HEK293 (cell line): Measurements from ENCODE around the gene RINL.
A peak's percentile ranks its signal among the peaks of the same experiment; 100 is the strongest.

Source experiments
- BCL11A ChIP-seq: fragments of 450-650 bp; formaldehyde crosslinking; IDR thresholded peaks from 2 replicates; pipeline ENCODE4 v1.5.1; 2016; ENCODE audit warnings: low read depth, missing biosample characterization, missing genetic modification characterization
- GLI2 ChIP-seq: fragments of 450-650 bp; formaldehyde crosslinking; IDR thresholded peaks from 2 replicates; pipeline ENCODE4; 2017; ENCODE audit warnings: missing biosample characterization, missing genetic modification characterization, low read depth, borderline replicate concordance
- REPIN1 ChIP-seq: fragments of 450-650 bp; formaldehyde crosslinking; IDR thresholded peaks from 2 replicates; pipeline ENCODE4 v1.5.1; 2017; ENCODE audit warnings: missing biosample characterization, missing genetic modification characterization, low read depth
- SCRT2 ChIP-seq: fragments of 450-650 bp; formaldehyde crosslinking; IDR thresholded peaks from 2 replicates; pipeline ENCODE4 v1.5.1; 2016; ENCODE audit warnings: missing biosample characterization, missing genetic modification characterization
- SP7 ChIP-seq: fragments of 450-650 bp; formaldehyde crosslinking; IDR thresholded peaks from 2 replicates; pipeline ENCODE4 v1.5.1; 2016; ENCODE audit warnings: missing biosample characterization, missing genetic modification characterization
- ZBTB1 ChIP-seq: fragments of 450-650 bp; formaldehyde crosslinking; IDR thresholded peaks from 2 replicates; pipeline ENCODE4 v1.5.1; 2016; ENCODE audit warnings: missing biosample characterization, missing genetic modification characterization
- ZBTB17 ChIP-seq: fragments of 450-650 bp; formaldehyde crosslinking; IDR thresholded peaks from 2 replicates; pipeline ENCODE4 v1.5.1; 2016; ENCODE audit warnings: missing biosample characterization, missing genetic modification characterization
- ZFHX2 ChIP-seq: fragments of 450-650 bp; formaldehyde crosslinking; conservative IDR thresholded peaks from 2 replicates; pipeline ENCODE4 v1.5.1; 2016; ENCODE audit warnings: missing biosample characterization, missing genetic modification characterization
- ZFP69B ChIP-seq: fragments of 450-650 bp; formaldehyde crosslinking; IDR thresholded peaks from 2 replicates; pipeline ENCODE4 v1.5.1; 2016; ENCODE audit warnings: missing biosample characterization, missing genetic modification characterization
- ZNF114 ChIP-seq: fragments of 450-650 bp; formaldehyde crosslinking; IDR thresholded peaks from 2 replicates; pipeline ENCODE4 v1.5.0; 2017; ENCODE audit warnings: missing biosample characterization, missing genetic modification characterization
- ZNF132 ChIP-seq: fragments of 450-650 bp; formaldehyde crosslinking; IDR thresholded peaks from 2 replicates; pipeline ENCODE4 v1.5.1; 2017; ENCODE audit warnings: missing biosample characterization, missing genetic modification characterization, borderline replicate concordance
- ZNF140 ChIP-seq: fragments of 450-650 bp; formaldehyde crosslinking; IDR thresholded peaks from 2 replicates; pipeline ENCODE4 v1.5.1; 2016; ENCODE audit warnings: missing biosample characterization, missing genetic modification characterization
- ZNF16 ChIP-seq: fragments of 450-650 bp; formaldehyde crosslinking; IDR thresholded peaks from 2 replicates; pipeline ENCODE4 v1.5.1; 2016; ENCODE audit warnings: low read depth, missing biosample characterization, missing genetic modification characterization
- ZNF202 ChIP-seq: fragments of 450-650 bp; formaldehyde crosslinking; IDR thresholded peaks from 2 replicates; pipeline ENCODE4 v1.5.1; 2016; ENCODE audit warnings: missing biosample characterization, missing genetic modification characterization, borderline replicate concordance
- ZNF221 ChIP-seq: fragments of 450-650 bp; formaldehyde crosslinking; IDR thresholded peaks from 2 replicates; pipeline ENCODE4 v1.5.1; 2017; ENCODE audit warnings: missing biosample characterization, missing genetic modification characterization, borderline replicate concordance
- ZNF24 ChIP-seq: fragments of 450-650 bp; formaldehyde crosslinking; IDR thresholded peaks from 2 replicates; pipeline ENCODE4 v1.5.1; 2016; ENCODE audit warnings: missing biosample characterization, missing genetic modification characterization
- ZNF324 ChIP-seq: fragments of 450-650 bp; formaldehyde crosslinking; IDR thresholded peaks from 2 replicates; pipeline ENCODE4 v1.5.1; 2016; ENCODE audit warnings: missing biosample characterization, missing genetic modification characterization
- ZNF341 ChIP-seq: fragments of 450-650 bp; formaldehyde crosslinking; IDR thresholded peaks from 2 replicates; pipeline ENCODE4; 2016; ENCODE audit warnings: low read depth, missing biosample characterization, missing genetic modification characterization
- ZNF354C ChIP-seq: fragments of 450-650 bp; formaldehyde crosslinking; IDR thresholded peaks from 2 replicates; pipeline ENCODE4 v1.5.1; 2016; ENCODE audit warnings: missing biosample characterization, missing genetic modification characterization, low read depth, borderline replicate concordance
- ZNF48 ChIP-seq: fragments of 450-650 bp; formaldehyde crosslinking; IDR thresholded peaks from 2 replicates; pipeline ENCODE4 v1.5.1; 2016; ENCODE audit warnings: missing biosample characterization, missing genetic modification characterization
- ZNF544 ChIP-seq: fragments of 450-650 bp; formaldehyde crosslinking; IDR thresholded peaks from 2 replicates; pipeline ENCODE4 v1.5.0; 2017; ENCODE audit warnings: missing biosample characterization, missing genetic modification characterization
- ZNF629 ChIP-seq: fragments of 450-650 bp; formaldehyde crosslinking; IDR thresholded peaks from 2 replicates; pipeline ENCODE4 v1.5.1; 2017; ENCODE audit warnings: missing biosample characterization, missing genetic modification characterization
- ZNF658 ChIP-seq: fragments of 450-650 bp; formaldehyde crosslinking; IDR thresholded peaks from 2 replicates; pipeline ENCODE4; 2016; ENCODE audit warnings: missing biosample characterization, missing genetic modification characterization
- ZNF670 ChIP-seq: fragments of 450-650 bp; formaldehyde crosslinking; IDR thresholded peaks from 2 replicates; pipeline ENCODE4 v1.5.1; 2016; ENCODE audit warnings: missing biosample characterization, missing genetic modification characterization, low read depth
- ZNF785 ChIP-seq: fragments of 450-650 bp; formaldehyde crosslinking; IDR thresholded peaks from 2 replicates; pipeline ENCODE4 v1.5.1; 2016; ENCODE audit warnings: missing biosample characterization, missing genetic modification characterization
- ZSCAN4 ChIP-seq: fragments of 450-650 bp; formaldehyde crosslinking; IDR thresholded peaks from 2 replicates; pipeline ENCODE4 v1.5.1; 2017; ENCODE audit warnings: missing biosample characterization, missing genetic modification characterization
- ZXDB ChIP-seq: fragments of 450-650 bp; formaldehyde crosslinking; IDR thresholded peaks from 2 replicates; pipeline ENCODE4 v1.5.1; 2016; ENCODE audit warnings: missing biosample characterization, missing genetic modification characterization
- TF ChIP-seq, protein P1 (sequence below): fragments of 450-650 bp; formaldehyde crosslinking; IDR thresholded peaks from 2 replicates; pipeline ENCODE4 v1.5.1; 2016; ENCODE audit warnings: missing biosample characterization, missing genetic modification characterization
- TF ChIP-seq, protein P2 (sequence below): fragments of 450-650 bp; formaldehyde crosslinking; IDR thresholded peaks from 2 replicates; pipeline ENCODE4 v1.5.1; 2016; ENCODE audit warnings: missing biosample characterization, missing genetic modification characterization
- TF ChIP-seq, protein P3 (sequence below): fragments of 450-650 bp; formaldehyde crosslinking; conservative IDR thresholded peaks from 2 replicates; pipeline ENCODE4 v1.5.1; 2016; ENCODE audit warnings: low read depth, missing biosample characterization, missing genetic modification characterization
- TF ChIP-seq, protein P4 (sequence below): fragments of 450-650 bp; formaldehyde crosslinking; IDR thresholded peaks from 2 replicates; pipeline ENCODE4 v1.5.1; 2016; ENCODE audit warnings: missing biosample characterization, missing genetic modification characterization

RINL gene

DNA sequence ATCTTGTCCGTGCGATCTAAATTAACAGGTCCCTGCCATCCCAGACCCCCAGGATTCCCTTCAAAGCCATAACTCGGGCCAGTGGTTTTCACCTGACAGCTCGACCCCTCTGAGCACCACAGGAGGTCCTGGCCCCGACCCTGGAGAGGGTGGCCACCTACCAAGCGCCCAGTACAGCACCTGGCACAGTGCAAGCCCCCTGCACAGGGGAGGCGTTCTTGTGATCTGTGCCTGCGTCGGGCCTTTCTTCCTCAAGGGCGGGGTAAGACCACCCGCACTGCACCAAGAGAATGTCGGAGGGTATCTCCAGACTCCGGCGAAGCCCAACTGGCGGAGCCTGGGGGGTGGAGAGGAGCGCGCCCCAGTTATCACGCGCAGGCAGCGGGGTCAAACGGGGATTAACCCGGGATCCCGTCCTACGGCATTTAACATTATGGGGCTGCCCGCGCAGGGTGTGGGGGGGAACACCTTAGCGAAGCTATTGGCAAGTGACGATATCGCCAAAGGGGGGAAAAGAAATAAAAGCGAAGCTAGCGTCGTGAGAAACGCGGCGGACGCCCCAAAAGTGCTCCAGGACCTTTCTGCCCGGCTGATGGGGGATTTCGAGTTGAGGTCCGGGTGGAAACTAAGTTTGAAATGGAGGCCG is 27.0 kb downstream of the RINL start (continued):
- TF ChIP-seq, protein P1, sequence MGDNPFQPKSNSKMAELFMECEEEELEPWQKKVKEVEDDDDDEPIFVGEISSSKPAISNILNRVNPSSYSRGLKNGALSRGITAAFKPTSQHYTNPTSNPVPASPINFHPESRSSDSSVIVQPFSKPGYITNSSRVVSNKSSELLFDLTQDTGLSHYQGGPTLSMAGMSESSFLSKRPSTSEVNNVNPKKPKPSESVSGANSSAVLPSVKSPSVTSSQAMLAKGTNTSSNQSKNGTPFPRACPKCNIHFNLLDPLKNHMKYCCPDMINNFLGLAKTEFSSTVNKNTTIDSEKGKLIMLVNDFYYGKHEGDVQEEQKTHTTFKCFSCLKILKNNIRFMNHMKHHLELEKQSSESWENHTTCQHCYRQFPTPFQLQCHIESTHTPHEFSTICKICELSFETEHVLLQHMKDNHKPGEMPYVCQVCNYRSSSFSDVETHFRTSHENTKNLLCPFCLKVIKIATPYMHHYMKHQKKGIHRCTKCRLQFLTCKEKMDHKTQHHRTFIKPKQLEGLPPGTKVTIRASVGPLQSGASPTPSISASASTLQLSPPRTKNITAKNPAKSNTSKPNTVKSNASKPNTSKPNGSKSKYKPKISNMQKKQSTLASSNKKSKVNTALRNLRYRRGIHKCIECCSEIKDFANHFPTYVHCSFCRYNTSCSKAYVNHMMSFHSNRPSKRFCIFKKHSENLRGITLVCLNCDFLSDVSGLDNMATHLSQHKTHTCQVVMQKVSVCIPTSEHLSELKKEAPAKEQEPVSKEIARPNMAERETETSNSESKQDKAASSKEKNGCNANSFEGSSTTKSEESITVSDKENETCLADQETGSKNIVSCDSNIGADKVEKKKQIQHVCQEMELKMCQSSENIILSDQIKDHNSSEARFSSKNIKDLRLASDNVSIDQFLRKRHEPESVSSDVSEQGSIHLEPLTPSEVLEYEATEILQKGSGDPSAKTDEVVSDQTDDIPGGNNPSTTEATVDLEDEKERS (tag by site-specific recombination): no peak
- no peak for TF ChIP-seq ZNF670 (tag by site-specific recombination)
- peak; percentile 25; the same call in 1 of the 2 replicates for TF ChIP-seq BCL11A (tag by site-specific recombination)
- no peak for TF ChIP-seq ZSCAN4 (tag by site-specific recombination)
- peak; percentile 7 for TF ChIP-seq ZBTB17 (tag by site-specific recombination)
- TF ChIP-seq, protein P2, sequence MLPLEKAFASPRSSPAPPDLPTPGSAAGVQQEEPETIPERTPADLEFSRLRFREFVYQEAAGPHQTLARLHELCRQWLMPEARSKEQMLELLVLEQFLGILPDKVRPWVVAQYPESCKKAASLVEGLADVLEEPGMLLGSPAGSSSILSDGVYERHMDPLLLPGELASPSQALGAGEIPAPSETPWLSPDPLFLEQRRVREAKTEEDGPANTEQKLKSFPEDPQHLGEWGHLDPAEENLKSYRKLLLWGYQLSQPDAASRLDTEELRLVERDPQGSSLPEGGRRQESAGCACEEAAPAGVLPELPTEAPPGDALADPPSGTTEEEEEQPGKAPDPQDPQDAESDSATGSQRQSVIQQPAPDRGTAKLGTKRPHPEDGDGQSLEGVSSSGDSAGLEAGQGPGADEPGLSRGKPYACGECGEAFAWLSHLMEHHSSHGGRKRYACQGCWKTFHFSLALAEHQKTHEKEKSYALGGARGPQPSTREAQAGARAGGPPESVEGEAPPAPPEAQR (tag by site-specific recombination): no peak
- no peak for TF ChIP-seq REPIN1 (tag by site-specific recombination)
- TF ChIP-seq ZNF658 (tag by site-specific recombination): no peak
- TF ChIP-seq, protein P3, sequence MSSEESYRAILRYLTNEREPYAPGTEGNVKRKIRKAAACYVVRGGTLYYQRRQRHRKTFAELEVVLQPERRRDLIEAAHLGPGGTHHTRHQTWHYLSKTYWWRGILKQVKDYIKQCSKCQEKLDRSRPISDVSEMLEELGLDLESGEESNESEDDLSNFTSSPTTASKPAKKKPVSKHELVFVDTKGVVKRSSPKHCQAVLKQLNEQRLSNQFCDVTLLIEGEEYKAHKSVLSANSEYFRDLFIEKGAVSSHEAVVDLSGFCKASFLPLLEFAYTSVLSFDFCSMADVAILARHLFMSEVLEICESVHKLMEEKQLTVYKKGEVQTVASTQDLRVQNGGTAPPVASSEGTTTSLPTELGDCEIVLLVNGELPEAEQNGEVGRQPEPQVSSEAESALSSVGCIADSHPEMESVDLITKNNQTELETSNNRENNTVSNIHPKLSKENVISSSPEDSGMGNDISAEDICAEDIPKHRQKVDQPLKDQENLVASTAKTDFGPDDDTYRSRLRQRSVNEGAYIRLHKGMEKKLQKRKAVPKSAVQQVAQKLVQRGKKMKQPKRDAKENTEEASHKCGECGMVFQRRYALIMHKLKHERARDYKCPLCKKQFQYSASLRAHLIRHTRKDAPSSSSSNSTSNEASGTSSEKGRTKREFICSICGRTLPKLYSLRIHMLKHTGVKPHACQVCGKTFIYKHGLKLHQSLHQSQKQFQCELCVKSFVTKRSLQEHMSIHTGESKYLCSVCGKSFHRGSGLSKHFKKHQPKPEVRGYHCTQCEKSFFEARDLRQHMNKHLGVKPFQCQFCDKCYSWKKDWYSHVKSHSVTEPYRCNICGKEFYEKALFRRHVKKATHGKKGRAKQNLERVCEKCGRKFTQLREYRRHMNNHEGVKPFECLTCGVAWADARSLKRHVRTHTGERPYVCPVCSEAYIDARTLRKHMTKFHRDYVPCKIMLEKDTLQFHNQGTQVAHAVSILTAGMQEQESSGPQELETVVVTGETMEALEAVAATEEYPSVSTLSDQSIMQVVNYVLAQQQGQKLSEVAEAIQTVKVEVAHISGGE: 0 out of 2 replicates have a peak, but pooled peaks have one; percentile 16
- TF ChIP-seq ZNF221 (tag by site-specific recombination): no peak
- no peak for TF ChIP-seq ZBTB1
- no peak for TF ChIP-seq ZNF202 (tag by site-specific recombination)
- no peak for TF ChIP-seq ZNF132 (tag by site-specific recombination)
- no peak for TF ChIP-seq ZNF48 (tag by site-specific recombination)
- TF ChIP-seq SCRT2 (tag by site-specific recombination): peak; percentile 56
- no peak for TF ChIP-seq ZNF16 (tag by site-specific recombination)
- no peak for TF ChIP-seq ZNF114
- no peak for TF ChIP-seq ZXDB (tag by site-specific recombination)
- no peak; the same call in 1 of the 2 replicates for TF ChIP-seq ZNF324 (tag by site-specific recombination)
- TF ChIP-seq GLI2 (tag by site-specific recombination): no peak
- TF ChIP-seq ZNF629 (tag by site-specific recombination): no peak
- no peak for TF ChIP-seq ZNF785
- TF ChIP-seq ZFHX2 (tag by site-specific recombination): no peak
- no peak for TF ChIP-seq ZNF354C (tag by site-specific recombination)
- TF ChIP-seq ZNF544 (tag by site-specific recombination): no peak
- no peak; the same call in none of the 2 replicates for TF ChIP-seq ZNF341 (tag by site-specific recombination)
- TF ChIP-seq, protein P4, sequence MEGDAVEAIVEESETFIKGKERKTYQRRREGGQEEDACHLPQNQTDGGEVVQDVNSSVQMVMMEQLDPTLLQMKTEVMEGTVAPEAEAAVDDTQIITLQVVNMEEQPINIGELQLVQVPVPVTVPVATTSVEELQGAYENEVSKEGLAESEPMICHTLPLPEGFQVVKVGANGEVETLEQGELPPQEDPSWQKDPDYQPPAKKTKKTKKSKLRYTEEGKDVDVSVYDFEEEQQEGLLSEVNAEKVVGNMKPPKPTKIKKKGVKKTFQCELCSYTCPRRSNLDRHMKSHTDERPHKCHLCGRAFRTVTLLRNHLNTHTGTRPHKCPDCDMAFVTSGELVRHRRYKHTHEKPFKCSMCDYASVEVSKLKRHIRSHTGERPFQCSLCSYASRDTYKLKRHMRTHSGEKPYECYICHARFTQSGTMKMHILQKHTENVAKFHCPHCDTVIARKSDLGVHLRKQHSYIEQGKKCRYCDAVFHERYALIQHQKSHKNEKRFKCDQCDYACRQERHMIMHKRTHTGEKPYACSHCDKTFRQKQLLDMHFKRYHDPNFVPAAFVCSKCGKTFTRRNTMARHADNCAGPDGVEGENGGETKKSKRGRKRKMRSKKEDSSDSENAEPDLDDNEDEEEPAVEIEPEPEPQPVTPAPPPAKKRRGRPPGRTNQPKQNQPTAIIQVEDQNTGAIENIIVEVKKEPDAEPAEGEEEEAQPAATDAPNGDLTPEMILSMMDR (tag by site-specific recombination): no peak; the same call in 1 of the 2 replicates
- no peak for TF ChIP-seq ZFP69B (tag by site-specific recombination)
- TF ChIP-seq ZNF24: no peak
- TF ChIP-seq ZNF140 (tag by site-specific recombination): no peak
- TF ChIP-seq SP7 (tag by site-specific recombination): peak; percentile 10; the same call in 1 of the 2 replicates
